GM10847 (cell line): ENCODE measurements around the gene NOA1.

Experiments
- POLR2A ChIP-seq: IDR thresholded peaks from 2 replicates; pipeline ENCODE4 v1.6.1; 2011; ENCODE audit not compliant: insufficient read length; ENCODE audit errors: extremely low read depth

NOA1 gene

DNA sequence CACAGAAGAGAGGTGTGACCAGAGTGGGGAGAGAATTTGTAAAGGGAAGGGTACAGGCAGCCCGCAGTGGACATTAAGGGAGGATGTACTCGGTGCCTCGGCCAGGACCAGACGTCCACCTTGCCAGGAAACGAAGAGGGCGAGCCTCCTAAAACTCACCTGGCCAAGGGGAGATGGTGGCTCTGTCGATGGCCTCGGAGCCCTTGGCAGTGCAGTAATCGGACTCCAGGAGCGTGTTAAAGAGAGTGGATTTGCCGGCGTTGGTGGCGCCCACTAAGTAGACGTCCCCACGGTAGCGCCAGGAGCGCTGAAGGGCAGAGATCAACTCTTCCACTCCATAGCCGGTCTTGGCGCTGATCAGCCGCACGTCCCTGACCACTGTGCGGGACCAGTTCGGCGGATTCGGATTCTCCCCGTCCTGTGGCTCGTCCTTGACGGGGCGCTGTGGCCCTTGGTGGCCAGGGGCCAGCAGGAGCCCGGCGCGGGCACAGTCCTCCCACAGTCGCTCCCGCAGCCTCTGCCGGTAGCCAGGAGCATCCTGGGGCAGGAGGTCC, 1.0 kb downstream of the NOA1 start:
- TF ChIP-seq POLR2A = no peak

DNA sequence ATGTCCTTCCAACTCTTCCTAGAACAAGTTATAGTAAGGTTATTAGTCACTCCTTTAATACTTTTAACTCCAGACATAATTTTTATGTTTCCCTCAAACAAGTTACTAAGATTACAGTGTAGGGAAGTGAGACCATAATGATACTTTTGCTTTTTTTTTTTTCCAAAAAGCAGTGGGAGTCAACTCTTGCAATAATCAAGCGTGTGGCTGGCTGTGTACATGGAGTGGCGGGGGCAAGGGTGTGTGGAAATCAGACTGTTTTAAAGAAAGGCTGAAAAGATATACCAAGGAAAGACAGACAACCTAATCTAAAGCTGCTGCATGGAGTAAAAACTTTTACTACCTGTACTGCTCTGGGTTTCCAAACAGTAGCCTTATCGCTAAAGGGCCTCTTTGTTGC, 4.1 kb downstream of the NOA1 start:
- TF ChIP-seq POLR2A = no peak

DNA sequence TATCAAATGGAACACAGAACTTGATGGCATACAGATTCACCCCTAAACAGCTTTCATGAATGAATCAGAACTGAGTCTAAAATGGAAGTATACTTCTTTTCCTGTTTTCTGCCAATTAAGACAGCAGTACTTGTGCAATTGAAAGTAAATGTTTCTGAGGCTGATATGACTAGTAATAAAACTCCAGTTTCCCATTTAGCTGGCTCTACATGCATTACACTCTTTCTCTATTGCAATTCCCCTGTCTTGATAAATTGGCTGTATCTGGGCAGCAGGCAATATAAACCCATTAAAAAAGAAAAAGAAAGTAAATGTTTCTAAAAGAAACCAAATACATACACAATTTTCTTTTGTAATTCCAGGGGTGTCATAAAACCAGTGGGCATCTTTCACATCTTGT, 4.6 kb downstream of the NOA1 start:
- TF ChIP-seq POLR2A = no peak

DNA sequence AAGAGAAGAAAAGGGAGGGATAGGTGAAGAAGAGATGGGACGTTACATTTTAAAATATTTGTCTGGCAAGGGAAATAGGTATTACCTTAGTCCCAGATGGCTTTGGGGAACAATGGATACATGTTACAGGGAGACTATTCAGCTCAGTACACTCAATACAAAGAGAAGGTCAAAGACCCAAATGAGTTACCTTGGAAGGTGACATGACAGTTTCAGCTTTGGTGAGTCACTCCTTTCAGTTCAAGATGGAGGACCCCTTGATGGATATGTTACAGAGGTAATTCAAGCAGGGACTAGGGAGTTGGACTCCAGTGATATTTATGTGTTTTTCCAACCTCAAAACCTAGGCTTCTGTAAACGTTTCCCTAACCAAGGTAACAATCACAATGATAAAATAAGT, 5.0 kb downstream of the NOA1 start:
- no peak for TF ChIP-seq POLR2A

DNA sequence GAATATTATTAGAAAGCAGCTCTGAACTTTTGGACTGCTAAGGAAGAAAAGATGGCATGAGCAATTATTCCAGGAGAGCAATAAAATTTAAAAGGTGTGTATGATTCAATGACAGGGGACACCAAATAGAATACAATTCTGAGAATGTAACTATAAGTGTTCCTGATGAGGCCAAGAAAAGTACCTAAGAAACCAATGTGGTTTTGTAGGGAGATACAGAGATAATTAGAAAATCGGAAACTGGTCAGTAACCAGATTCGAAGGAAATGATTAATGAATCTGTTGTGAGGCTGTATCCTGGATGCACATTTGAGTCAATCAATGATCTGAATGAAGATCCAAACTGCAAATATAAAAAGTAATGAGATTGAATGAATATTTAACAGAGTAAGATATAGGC, 6.0 kb downstream of the NOA1 start:
- no peak for TF ChIP-seq POLR2A

DNA sequence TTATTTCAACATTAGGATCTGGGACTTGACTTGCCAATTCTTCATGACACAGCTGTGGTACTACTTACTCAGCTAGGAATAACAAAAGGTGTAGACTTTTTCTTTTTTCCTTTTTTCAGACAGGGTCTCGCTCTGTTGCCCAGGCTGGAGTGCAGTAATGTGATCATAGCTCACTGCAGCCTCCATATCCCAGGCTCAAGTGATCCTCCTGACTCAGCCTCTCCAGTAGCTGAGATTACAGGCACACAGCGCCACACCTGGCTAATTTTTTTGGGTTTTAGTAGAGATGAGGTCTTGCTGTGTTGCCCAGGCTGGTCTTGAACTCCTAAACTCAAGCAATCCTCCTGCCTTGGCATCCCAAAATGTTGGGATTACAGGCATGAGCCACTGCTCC, 16.3 kb downstream of the NOA1 start:
- no peak for TF ChIP-seq POLR2A

DNA sequence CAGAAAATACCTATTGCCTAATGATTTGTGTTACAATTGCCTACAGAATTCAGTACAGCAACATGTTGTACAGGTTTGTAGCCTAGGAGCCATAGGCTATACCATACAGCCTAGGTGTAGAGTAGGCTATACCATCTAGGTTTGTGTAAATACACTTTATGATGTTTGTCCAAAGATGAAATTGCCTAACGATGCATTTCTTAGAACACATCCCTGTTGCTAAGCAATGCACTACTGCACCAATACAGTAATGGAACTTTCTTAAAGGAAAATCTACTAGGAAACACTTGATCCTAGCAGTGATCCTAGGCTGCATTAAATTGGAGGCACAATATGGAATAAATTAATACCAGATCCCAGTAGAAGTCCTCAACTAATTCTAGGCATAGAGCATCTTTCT, 18.3 kb downstream of the NOA1 start:
- TF ChIP-seq POLR2A = no peak

DNA sequence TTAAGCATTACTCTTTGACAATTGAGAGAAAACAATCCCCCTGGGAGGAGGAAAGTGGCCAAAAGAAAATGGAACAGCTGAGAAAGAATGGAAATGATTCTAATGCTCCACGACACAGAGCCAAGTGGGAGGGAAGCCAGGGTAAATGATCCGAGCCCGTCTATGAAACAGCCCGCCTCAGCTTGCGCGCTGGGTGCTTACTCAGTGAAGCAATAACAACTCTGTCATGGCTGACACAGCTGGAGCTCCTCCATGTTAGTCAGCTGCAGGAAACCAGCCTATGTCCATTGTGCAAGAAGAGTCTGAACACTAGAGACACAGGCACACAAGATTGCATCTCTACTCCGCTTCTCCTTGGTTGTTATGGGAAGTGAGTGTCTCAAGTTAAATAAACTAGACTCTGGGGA, 19.3 kb downstream of the NOA1 start:
- TF ChIP-seq POLR2A = no peak

DNA sequence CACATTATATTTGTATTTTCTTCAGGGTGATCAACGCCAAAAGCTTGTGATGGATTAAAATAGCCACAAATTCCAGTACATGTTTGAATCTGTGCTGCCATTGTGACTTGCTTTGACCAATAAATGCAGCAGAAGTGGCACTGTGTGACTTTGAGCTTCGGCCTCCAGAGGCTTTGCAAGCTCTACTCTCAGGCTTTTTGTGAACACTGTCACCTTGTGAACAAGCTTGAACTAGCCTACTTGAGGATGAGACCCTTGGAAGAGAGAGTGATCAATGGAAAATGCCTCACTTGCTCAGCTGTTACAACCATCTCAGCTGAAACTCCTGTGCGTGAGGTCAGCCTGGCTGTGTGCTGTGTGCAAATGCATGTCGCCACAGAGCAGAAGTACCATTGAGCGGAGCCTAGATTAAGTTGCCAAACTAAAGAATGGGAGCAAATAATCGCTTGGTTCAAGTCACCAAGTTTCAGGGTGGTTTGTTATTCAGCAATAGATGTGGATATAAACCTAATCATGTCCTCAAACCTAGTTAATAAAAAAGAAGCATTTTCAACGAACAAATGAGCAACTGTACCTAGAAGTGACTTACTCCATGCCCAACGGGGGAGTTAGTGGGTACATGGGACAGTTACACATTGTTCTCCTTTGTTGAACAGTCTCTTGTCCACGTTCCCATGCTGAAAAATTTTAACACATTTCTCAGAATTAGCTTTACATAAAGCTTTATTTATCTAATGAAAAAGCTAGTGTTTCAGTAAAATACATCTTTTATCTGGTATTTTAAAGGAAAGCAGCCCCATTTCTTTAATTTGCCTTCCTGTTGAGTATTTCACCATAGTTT, 23.5 kb downstream of the NOA1 start:
- TF ChIP-seq POLR2A = no peak

DNA sequence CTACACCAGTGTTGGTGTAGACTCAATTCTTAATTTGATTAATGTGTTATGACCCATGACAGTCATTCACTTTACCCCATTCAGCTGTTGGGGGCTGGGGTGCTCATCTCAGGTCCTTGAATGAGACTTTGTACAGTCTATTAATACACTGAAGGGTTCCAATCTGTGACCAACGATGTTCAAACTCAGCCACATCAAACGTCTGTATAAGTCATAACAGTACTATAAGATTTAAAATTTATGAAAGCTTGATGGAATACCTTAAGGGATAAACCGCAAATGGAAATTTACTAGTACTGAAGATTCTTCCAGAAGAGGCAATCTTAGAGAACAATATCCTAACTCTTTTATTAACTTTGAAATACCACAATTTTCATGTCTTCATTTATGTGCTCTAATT, 36.0 kb downstream of the NOA1 start:
- no peak for TF ChIP-seq POLR2A

DNA sequence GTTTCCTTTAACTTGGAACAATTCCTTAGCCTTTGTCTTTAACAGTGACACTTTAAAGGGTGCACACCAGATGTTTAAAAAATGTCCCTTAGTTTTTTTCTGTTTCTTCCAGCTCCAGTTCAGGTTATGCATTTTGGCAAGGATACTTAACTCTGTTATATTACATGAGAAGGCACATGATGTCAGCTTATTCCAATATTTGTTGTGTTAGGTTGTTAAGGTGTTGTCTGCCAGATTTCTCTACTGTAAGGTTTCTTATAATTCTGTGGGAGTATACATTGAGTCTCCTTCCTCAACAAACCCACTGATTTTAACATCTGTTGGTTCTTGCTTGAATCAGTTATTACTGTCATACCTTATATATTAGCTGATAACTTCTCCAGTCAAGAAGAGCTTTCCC, 36.4 kb downstream of the NOA1 start:
- TF ChIP-seq POLR2A = no peak

DNA sequence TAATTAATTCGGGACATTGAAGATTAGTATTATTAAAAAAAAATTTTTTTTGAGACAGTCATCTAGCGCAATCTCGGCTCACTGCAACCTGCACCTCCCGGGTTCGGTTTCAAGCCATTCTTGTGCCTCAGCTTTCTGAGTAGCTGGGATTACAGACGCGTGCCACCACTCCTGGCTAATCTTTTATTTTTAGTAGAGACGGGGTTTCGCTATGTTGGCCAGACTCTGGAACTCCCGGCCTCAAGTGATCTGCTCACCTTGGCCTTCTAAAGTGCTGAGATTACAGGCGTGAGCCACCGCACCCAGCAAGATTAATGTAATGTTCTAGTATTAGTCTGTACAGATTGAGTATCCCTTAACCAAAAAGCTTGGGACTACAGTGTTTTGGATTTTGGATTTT, 37.0 kb downstream of the NOA1 start:
- no peak for TF ChIP-seq POLR2A

DNA sequence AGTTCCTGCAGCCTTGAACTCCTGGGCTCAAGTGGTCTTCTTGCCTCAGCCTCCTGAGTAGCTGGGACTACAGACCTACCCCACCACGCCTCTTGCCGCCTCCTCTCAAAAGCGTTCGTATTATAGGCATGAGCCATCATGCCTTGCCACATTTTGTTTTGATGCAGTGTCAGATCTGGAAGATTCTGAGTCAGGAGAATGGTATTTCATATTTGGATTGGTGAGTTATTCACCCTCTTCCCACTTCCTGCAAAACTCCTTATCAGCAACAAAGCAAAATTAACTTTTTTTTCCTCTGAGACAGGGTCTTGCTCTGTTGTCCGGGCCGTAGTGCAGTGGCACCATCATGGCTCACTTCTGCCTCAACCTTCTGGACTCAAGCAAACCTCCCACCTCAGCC, 40.1 kb downstream of the NOA1 start:
- TF ChIP-seq POLR2A = no peak

DNA sequence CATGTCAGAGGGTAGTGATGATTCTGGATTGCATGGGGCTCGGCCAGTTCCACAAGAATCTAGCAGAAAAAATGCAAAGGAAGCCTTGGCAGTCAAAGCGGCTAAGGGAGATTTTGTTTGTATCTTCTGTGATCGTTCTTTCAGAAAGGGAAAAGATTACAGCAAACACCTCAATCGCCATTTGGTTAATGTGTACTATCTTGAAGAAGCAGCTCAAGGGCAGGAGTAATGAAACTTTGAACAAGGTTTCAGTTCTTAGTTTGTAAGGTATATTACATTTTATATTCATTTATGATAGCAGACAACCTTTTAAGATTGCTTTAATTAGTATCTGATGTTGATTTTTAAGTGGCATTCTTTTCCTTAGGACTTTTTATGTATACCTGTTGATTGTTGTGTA, 45.5 kb downstream of the NOA1 start:
- no peak for TF ChIP-seq POLR2A

DNA sequence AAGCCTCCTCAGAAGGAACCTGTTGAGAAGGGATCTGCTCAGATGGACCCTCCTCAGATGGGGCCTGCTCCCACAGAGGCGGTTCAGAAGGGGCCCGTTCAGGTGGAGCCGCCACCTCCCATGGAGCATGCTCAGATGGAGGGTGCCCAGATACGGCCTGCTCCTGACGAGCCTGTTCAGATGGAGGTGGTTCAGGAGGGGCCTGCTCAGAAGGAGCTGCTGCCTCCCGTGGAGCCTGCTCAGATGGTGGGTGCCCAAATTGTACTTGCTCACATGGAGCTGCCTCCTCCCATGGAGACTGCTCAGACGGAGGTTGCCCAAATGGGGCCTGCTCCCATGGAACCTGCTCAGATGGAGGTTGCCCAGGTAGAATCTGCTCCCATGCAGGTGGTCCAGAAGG, 46.8 kb downstream of the NOA1 start:
- no peak for TF ChIP-seq POLR2A

DNA sequence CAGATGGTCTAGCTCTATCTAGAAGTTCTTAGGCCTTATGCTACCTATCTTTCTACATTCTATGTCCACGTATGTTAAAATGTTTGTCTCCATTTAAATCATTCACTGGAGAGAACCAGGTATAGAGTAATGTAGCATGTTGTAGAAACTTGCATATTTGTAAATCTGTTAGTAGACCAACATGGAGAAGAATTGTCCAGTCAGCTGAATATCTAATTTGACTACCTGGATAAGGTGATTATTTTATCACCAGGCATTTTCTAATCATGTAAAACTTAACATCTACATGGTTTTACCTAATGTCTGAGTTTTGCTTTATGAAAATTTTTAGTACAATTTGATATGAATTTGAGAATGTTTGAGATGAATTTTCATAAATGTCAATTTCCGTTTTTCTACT, 50.2 kb downstream of the NOA1 start:
- no peak for TF ChIP-seq POLR2A

DNA sequence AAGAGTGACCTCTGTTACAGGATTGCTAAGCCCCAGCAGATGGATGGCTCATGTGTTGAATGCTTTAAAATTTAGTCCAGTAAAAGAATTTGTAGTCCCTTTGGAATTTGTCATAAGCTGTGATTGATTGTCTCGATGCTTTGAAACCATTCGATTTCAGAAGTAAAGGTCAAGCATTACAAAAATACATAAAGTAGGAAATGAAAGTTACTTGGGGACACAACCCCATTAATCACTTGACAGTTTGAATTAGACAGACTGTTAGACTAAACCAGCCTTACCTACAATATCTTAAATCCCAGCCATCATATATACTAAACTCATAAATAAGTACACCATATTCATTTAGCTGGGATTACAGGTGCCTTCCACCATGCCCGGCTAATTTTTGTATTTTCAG, 63.1 kb downstream of the NOA1 start:
- TF ChIP-seq POLR2A = no peak
